GM21528 (cell line): Measurements from ENCODE around the gene PKNOX1.
"Not testable (repeated sequence)": the region's sequence is repeated elsewhere in the genome, so short reads cannot be mapped to it uniquely, and the experiment has no call there.

ENCODE experiments used
- ATAC-seq: cut with Tn5 transposase; IDR thresholded peaks from one replicate; pipeline ENCODE4 v1.9.1; 2021; ENCODE audit warnings: mild to moderate bottlenecking, moderate library complexity; ENCODE audit not compliant: unreplicated experiment, low FRiP score

Gene PKNOX1

DNA sequence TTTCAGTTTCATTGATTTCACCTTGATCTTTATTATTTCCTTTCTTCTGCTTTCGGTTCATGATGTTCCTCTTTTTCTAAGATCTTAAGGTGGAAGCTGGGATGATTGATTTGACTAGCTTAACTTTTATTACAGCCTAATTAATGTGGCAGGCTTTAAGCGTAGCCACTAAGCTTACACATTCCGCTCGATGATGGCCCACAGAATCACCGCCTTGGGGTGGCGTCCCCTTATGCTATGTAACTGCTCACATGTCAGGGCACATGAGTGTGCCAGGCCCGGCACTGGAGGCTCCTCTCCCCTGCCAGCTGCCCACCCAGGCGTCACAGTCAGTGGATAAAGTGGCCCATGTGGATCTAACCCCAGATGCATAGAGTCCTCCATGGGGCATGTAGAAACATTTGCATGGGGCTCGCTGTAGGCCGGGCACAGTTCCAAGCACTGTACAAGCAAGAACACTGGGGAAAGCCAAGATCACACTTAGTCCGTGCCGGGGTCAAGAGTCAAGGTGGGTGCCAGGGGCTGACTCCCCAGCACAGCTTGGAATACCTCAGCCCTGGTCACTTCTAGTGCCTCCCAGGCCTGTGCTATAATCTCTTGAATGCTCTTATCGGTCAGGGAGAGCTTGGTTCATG, 41.7 kb downstream of the PKNOX1 start:
- no peak for ATAC-seq

GRCh38 chr21:43016728-43017127, 42.4 kb downstream of the PKNOX1 start:
- no peak for ATAC-seq

DNA sequence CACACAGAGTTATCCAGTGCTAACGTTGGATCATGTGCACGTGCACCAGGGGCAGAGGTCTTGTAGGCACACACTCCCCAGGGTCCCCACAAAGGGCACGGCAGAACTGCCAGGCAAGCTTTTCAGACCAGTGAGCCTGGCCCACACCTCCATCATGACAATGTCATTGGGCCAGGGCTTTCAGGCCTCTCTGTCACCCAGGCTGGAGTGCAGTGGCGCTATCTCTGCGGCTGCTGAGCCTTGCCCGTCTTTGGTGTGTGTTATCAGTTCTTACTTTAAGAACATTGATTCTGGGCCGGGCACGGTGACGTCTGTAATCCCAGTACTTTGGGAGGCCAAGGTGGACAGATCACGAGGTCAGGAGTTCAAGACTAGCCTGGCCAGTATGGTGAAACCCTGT, 44.2 kb downstream of the PKNOX1 start:
- ATAC-seq = no peak

DNA sequence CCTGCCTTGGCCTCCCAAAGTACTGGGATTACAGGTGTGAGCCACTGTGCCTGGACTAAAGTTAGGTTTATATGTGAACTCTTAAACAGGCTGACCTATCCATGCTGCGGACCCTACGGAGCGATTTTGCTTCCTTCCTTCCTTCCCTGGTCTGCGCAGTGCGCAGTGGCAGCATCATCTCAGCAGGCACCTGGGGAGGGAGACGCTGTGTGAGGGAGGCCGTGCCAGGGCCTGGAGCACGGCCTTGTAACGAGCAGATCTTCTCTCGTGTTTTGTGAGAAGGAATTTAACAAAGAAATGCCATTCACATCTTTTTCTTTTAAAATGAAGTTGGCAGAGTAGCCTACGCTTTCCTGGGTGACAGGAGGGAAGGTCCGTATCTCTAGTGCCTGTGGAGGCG, 45.8 kb downstream of the PKNOX1 start:
- no peak for ATAC-seq

DNA sequence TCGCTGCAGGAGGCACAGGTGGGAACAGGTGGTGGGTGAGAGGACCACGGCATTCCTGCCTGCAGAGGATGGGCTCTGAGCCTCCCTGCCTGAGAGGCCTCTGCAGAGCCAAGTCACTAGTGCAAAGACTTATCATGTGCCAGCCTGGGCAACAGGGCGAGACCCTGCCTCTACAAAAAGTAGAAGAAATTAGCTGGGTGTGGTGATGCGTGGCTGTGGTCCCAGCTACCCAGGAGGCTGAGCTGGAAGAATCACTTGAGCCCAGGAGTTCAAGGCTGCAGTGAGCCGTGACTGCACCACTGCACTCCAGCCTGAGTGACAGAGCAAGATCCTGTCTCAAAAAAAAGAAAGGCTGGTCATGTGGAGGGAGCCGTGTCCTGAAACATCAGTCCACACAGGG, 46.4 kb downstream of the PKNOX1 start:
- no peak for ATAC-seq

DNA sequence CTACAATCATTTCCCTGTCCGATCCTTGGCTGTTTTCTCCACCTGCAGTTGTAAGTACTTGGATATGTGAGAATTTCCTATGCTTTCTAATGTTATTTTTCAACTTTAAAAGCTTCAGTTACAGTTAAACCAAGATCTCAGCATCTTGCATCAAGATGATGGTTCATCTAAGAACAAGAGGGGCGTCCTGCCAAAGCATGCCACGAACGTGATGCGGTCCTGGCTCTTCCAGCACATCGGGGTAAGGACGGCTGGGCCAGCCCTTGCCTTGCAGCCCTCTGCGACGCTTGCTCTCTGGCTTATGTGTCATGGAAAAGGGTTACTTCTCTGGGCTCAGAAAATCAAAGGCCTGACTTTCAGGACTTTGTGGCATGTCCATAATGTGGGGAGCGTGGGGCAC, 46.8 kb downstream of the PKNOX1 start:
- ATAC-seq = no peak

DNA sequence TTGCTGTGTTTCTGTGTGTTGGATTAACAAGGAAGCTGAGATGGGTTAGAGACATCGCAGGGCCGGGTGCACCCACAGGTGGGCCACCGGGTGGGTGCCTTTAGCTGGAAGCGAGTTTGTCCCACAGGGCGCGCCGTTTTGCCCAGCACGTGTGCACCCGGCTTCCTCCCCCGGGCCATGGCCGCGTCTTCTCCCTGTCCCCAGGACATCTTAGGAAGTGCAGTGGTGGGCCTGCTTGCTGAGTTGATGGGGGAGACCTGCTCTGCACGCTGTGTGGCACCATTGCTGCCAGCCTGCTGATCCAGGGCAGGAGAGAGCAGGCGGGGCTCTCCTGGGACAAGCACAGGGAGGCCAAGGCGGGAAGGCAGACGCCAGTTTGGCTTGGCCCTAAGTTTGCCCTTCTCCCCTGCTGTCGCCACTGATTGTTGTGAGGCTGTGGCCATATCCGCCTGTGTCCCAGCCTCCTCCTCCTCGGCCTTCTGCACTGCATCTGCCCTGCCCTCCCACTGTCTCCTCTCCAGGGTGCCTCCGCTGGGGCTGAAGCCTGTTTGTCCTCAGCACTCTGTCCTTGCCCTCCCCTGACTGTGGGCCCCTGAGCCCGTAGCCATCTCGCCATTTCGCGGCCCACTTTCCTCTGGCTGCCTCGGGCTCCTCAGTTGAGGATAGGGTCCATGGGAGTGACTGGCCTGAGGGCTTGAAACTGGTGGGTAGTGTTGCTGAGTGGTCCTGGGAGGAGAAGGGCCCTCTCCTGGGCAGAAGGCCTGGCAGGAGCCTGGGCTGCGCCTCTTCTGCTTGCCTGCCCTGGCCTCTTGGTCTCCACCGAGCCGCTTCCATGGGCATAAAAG, 47.6 kb downstream of the PKNOX1 start:
- ATAC-seq = no peak

GRCh38 chr21:43023175-43023574, 48.8 kb downstream of the PKNOX1 start:
- ATAC-seq = no peak

DNA sequence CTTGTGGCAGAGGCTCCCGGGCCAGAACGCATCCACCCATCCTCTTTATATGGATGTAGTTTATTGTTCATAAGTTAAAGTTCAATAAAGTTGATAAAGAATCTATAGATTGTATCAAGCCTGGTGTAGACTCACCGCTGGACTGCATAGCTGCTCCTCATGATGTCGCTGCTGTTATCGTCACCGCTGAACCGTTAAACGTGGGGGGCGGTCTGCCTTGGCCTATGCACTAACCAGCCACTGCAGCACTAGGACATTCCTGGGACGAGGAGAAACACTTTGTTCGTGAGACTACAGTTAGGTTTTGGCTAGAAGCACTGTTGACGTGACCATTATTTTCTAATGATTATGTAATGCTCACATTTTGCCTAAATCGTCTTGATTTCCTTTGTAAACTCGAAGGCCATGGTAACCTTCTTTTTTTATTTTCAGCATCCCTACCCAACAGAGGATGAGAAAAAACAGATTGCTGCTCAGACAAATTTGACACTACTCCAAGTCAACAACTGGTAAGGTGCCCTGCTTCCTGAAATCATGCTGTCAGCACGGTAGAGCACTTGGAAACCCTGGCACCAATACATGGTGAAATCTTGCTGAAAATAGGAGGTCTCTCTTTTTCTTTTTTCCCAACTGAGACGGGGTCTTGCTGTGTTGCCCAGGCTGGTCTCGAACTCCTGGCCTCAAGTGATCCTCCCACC, 50.2 kb downstream of the PKNOX1 start:
- ATAC-seq = no peak

- no peak for ATAC-seq
Observed at GRCh38 chr21:43025636-43026180, 51.3 kb downstream of the PKNOX1 start.

DNA sequence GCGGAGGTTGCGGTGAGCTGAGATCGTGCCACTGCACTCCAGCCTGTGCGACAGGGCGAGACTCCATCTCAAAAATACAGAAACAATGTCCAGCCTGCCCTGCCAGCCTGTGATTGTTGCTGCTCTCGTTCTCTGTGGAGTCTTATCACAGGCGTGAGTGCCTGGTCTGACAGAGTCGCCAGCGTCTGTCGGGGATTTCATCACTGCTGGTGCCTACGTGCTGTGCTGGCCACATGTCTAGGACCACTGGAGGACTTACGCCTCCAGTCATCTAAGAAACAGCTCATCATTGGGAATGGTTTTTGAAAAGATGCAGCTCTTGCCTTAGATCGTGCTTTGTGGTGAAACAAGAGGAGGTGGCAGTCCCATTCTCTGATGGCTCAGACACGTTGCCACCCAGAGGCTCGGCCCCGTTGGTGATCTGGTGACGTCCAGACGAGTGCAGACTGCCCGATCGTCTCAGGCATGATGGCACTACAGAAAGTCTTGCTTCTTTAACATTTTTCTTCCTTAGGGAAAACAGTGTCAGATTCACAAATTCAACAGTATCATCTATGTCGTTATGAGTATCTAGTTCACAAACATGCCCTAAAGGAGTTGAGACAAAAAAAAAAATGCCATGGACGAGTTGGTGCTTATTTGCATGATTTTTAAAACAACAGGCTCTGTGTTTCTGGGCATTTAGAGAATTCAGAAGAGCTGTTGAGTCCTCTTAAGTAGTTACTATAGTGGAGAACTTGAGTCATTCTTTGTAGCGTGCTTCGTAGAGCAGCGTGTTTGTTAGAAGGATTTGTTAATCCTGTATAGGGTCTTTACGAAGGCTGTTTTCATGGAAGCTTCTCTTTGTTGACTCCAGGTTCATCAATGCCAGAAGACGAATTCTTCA, 53.7 kb downstream of the PKNOX1 start:
- ATAC-seq = no peak

GRCh38 chr21:43029785-43030184, 55.4 kb downstream of the PKNOX1 start:
- ATAC-seq = no peak

DNA sequence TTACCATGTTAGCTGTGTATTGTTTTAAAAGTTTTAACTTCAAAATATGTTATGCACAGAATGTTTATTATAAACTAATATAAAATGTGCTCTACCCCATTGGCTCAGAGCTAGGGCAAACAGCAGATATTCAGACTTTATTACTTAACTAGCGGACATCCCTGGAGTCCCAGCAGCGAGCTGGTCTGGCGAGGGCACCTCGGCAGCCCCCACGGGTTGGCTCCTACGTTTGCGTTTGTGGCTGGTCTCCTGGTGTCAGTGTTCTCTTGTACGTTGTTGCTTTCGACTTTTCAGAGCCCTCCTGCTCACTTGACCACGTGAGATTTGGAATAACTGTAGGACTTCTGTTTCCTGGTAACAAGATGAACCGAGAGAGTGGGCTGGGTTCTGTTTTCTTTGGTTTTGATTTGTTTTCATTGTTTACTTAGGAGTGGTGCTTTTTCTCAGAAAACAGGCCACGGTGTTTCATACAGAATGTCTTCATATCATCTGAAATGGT, 56.8 kb downstream of the PKNOX1 start:
- ATAC-seq = no peak

DNA sequence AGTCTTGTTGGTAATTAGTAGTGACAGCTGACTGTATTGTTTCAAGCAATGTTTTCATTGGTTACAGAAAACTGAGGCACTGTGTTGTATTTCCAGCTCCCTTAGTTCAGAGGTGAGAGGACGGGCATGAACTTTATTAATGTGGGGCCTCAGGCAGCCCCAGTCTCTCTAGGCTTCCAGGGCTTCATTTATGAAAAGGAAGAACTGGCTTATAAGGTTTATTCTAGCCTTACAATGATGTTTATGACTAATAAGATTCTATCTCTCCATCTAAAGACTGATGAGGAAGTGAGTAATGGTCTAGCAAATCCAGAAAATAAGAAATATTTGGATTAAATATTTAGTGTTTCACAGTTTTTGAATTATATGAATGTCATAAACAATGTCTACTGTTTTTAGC, 59.7 kb downstream of the PKNOX1 start:
- no peak for ATAC-seq

DNA sequence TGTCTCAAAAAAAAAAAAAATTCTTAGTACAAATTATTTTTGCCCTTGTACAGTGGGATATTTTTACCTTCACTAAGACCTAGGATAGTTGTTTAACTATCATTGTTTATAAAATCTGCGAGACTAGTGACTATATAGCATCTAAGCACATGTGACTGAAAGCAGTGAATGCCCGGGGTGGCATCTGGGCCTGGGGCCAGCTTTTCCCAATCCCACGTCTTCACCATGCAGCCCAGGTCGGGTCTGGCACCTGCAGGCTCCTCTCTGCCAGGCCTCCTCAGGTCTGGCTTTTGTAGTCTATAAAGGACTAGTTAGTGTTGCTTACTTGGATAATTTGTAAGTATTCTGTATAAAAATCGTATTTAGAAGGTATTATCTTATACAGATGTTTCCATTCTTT, 60.5 kb downstream of the PKNOX1 start:
- ATAC-seq = no peak

GRCh38 chr21:43036889-43037288, 62.5 kb downstream of the PKNOX1 start:
- ATAC-seq = not testable (repeated sequence)

- ATAC-seq = not testable (repeated sequence)
Observed at GRCh38 chr21:43037918-43038658, 63.7 kb downstream of the PKNOX1 start.

GRCh38 chr21:43038659-43039044, 64.3 kb downstream of the PKNOX1 start:
- ATAC-seq = not testable (repeated sequence)

- not testable (repeated sequence) for ATAC-seq
Observed at GRCh38 chr21:43042169-43042568, 67.8 kb downstream of the PKNOX1 start.
